ENCODE measurements around the gene NDOR1.

The NDOR1 gene

DNA sequence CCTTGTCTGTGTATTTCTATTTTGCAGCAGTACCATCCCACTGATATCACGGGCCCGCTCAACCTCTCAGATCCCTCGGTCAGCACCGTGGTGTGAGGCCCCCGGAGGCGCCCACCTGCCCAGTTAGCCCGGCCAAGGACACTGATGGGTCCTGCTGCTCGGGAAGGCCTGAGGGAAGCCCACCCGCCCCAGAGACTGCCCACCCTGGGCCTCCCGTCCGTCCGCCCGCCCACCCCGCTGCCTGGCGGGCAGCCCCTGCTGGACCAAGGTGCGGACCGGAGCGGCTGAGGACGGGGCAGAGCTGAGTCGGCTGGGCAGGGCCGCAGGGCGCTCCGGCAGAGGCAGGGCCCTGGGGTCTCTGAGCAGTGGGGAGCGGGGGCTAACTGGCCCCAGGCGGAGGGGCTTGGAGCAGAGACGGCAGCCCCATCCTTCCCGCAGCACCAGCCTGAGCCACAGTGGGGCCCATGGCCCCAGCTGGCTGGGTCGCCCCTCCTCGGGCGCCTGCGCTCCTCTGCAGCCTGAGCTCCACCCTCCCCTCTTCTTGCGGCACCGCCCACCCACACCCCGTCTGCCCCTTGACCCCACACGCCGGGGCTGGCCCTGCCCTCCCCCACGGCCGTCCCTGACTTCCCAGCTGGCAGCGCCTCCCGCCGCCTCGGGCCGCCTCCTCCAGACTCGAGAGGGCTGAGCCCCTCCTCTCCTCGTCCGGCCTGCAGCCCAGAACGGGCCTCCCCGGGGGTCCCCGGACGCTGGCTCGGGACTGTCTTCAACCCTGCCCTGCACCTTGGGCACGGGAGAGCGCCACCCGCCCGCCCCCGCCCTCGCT lies 37.5 kb upstream of the NDOR1 start:
- DNase-seq: no peak

DNA sequence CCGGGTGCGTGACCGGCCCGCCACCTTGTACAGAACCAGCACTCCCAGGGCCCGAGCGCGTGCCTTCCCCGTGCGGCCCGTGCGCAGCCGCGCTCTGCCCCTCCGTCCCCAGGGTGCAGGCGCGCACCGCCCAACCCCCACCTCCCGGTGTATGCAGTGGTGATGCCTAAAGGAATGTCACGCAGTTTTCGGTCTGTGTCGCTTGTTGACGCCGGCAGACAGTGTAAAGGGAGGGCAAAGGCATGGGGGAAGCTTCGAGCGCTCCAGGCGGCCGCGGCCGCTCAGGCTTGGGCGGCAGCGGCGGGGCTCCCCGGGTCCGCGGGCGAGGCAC lies 37.0 kb upstream of the NDOR1 start:
- no peak for DNase-seq

DNA sequence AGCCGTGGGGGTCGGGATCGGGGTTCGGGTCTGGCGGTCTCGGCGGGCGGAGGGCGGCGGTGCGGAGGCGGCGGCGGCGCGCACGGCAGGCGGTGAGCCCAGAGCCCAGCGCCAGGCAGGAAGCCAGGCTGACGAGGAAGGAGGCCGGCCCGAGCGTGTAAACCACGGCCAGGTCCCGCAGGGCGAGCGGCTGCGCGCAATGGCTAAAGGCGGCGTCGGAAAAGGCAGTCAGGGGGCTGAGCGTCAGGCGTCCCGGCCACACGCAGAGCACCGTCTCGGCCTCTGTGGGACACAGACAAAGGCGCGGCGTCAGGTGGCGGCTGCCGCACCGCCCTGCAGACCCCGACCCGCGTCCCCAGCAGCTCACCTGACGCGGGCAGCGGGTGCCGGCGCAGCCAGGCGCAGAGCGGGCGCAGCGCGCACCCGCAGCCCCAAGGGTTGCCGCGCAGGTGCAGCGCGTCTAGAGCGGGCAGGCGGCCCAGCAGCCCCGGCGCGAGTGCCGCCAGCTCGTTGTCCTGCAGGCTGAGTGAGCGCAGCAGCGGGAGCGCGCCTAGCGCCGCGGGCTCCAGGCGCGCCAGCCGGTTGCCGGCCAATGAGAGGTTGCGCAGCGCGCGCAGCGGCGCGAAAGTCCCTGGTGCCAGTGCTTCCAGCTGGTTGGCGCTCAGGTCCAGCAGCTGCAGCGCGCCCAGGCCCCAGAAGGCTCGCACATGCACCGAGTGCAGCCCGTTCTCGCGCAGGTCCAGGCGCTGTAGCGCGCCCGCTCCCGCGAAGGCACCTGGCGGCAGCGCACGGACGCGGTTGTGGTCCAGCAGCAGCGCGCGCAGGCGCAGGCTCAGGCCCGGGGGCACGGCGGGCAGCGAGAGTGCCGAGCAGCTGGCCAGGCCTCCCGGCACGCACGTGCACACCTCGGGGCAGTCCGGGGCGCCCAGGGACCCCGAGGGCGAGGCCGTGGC lies 36.3 kb upstream of the NDOR1 start:
- DNase-seq: no peak

DNA sequence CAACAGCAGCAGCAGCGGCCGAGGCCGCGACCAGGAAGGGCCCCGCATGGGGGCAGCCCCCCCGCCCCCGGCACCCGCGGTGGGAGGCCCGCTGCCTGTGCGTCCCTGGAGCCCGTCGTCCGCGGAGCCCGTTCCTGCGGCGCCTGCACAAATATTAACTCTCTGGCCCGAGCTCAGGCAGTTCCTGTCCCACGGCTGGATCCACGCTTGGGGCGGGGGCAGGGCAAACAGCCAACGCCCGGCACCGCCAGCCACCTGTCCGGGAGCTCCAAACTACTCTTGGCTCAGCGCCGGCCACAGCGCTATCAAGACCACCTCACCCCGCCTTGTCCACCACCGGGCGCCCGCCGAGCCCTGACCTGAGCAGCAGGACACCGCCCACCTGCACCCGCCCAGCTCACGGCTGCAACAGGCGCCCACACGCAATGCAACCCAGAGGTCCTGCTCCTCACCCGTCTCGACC lies 35.6 kb upstream of the NDOR1 start, which contains the start of gene LRRC26:
Gene LRRC26 (minus strand): TSS at position 156 of the 463 bp plus-strand sequence. CDS start 108 bp downstream, at position 48.
- DNase-seq: no peak

DNA sequence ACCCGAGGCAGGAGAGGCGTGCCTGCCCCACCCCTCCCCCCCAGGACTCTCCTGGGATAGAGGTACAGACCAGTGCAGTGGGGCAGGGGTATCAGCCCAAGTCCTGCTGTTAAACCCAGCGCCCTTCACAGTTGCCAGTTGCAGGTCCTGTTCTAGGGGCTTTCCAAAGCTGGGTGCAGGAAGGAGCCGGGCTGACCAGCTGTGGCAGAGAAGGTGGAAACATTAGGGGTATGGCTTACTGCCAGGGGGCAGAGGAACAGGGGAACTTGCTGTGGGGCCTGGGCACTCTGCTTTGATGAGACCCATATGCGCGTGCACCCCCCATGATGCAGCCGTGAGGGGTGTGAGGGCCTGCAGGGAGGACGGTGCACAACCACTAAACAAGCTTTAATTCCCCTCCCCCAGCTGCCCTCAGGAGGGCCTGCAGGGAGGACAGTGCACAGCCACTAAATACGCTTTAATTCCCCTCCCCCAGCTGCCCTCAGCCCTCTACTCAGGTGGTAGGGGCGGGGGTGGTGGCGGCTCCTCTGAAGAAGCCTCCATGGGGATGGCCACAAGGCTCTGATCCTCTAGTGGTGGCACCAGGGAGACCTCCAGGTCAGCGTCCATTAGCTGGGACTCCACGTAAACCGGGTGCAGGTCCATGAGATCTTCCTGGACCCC lies 34.9 kb upstream of the NDOR1 start:
- DNase-seq: no peak

DNA sequence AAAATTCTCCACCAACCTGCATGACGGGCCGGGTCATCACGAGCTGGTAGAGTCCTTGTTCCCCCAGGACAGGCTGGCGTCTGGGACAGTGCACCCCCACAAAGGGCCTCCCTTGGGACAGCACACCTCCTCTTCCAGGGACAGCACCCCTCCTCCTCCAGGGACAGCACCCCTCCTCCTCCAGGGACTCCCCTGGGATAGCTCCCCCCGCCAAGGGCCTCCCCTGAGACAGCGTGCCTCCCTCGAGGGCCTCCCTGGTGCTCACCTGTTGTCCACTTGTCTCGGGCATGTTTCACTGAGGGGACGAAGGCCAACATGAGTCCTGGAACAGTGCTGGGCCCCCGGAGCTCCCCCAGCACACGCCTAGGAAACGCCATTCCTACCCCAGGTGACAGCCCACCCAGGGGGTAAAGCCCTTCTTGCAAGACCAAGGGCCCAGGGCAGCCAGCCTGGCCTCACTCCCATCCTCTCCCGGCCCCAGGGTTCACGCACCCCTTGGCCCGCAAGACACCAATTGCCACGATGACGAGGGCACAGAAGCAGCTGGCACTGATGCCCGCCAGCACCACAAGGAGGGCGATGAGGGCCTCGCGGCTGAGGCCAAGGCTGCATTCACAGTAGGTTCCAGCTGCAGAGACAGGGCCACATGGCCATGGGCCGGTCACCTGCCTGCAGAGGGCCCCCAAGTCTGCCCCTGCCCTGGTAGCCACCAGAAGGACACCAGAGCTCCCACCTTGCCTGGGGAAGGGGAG lies 34.2 kb upstream of the NDOR1 start:
- DNase-seq: no peak

DNA sequence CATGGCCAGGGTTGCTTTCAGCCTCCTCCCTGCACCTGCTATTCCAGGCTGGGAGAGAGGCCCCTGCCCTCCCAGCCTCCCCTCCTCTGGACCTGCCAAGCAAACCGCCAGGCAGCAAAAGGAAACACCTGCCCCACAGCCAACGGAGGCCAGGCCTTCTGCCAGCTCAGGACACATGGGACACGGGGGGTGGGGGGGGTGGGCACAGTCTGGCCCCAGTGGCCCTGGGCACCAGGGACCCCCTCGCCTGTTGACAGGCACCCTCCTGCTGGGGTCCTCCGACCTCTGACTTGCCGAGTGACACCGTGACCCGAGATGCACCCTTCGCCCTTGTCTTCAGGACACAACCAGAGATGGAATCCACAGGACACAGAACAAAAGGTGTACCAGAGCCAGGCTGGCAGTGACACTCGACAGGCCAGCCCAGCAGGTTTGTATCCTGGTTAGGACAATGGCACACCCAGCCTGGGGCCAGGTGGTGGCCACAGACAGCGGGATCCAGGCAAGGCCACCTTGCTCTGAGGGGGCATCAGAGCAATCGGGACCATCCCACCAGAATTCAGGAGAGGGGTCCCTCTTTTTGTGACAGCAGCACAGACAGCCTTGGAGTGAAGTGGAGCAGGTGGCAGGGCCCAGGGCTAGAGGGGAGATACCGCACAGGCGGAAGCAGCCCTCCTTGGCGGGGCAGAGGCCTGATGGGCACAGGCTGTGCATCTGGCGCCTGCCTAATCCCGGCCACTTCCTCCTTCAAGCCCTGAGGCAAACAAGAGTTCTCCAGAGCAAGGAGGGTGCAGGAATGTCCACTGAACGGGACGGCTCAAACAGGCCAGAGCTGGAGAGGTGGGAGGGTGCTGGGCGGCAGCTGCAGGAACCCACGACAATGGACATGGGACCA lies 32.4 kb upstream of the NDOR1 start:
- DNase-seq: no peak

DNA sequence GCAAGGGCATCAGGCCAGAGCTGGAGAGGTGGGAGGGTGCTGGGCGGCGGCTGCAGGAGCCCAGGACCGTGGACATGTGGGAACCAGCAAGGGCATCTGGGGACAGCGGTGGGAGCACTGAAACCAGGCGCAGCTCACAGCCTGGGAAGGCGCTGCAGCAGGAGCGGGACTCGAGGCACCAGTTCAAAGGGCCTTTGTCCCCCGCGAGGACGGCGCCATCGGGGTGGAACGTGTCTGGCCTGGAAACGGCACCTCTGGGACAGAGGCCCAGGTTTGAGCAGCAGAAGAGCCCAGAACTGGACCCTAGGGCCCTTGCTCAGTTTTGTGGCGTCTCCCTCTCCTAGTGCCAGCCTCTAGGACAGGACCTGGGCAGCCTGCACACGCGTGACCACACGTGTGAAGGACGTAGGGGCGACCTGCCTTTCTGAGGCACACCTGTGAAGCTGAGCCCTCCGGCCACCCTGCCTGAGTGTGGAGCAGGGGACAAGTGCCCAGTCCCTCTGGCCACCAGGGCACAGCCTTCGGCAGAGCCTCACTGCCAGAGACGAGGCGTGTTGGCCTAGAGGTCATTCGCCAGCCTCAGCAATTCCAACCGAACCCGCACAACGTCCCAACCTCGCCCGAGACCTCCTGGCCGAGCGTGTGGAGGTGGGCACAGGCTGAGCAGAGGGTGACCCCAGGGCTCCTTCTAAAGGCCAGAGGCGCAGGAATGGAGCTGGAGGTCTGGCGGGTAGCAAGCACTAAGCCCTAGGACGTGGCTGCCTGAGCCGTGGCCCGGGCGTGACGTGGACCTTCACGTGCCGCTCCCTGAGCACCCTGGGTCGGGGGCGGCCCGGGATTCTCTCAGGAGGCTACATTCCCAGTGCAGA lies 31.5 kb upstream of the NDOR1 start:
- DNase-seq: no peak

DNA sequence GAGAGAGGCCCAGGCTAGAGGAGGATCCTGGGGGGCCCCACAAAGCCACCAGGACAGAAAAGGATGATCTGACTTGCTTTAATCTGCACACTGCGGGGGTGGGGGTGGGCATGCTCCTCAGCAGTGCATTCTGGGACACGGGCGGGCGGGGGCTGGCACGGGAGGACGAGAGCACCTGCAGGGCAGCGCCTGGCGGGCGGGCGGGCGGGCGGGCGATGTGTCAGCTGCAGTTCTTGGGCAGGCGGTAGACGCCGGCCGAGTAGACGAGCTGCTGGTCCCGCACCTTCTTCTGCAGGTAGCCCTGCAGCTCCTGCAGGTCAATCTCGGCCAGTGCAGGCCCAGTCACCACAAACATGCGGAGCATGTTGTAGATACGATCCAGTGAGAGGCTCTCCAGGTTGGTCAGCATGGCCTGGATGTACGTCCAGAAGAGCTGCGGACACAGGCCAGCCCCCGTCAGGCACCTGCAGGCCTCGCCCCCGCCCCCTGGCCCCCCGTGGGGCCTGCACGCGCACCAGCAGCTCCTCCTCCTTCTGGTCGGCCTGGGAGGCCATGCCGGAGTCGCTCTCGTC lies 30.7 kb upstream of the NDOR1 start:
- DNase-seq: no peak

DNA sequence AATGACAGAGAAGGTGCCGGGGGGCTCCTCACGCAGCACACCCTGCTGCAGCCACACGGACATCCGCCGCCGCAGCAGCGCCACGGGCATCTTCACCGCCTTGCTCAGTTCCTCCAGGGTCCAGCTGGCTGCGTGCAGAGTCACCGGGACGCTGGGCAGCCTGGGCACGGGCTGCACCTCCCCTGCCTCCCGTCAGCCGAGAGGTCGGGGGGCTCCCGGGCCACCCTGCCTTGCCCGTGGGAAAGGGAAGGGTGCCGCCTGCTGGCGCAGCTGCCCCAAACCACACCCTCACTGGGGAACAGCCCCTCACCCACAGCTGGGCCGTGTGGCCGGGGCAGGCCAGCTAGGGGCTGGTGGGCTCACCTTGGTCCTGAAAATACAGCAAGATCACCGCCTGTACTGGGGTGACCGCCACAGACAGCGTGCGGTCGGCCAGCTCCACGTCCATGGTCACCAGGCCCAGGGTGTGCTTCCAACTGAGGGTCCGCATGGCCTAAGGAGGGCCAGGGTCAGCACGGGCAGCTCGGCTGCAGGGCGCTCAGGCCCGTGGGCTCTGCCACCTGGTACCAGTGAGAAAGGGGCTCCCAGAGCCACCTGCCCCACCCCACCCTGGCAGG lies 30.0 kb upstream of the NDOR1 start:
- DNase-seq: no peak

DNA sequence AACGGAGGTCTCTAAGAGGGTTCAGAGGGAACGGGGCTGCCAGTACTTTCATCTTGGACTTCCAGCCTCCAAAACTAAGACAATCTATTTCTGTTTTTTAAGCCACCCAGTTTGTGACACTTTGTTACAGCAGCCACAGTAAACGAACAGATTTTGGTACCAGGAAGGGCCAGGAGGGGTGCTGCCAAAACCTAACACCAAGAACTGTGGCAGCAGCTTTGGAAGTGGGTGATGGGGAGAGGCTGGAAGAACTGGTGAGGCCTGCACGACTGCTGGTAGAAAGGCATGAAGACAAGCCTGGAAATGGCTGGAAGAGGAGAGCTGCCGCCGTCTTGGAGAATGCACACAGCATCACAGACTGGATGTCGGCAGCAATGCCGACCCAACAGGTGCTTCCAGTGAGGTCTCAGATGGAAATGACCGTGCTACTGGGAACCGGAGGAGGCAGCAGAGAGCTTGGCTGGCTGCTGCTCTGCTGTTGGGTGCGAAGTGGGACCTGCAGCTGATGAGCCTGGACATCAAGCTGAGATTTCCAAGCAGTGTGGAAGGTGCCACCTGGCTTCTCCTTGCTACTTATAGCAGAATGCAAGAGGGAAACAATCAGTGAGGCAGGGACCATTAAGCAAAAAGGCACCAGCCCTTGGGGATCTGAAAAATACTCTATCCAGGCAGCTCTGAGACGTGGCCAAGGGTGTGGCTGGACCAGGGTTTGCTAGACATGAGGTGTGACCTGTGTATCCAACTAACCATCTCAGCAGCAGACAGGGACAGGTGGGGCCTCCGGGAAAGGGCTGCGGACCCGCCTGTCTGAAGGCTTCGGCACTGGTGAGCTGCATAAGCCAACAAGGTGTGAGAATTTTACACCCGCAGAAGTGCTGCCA lies 29.0 kb upstream of the NDOR1 start:
- DNase-seq: no peak

DNA sequence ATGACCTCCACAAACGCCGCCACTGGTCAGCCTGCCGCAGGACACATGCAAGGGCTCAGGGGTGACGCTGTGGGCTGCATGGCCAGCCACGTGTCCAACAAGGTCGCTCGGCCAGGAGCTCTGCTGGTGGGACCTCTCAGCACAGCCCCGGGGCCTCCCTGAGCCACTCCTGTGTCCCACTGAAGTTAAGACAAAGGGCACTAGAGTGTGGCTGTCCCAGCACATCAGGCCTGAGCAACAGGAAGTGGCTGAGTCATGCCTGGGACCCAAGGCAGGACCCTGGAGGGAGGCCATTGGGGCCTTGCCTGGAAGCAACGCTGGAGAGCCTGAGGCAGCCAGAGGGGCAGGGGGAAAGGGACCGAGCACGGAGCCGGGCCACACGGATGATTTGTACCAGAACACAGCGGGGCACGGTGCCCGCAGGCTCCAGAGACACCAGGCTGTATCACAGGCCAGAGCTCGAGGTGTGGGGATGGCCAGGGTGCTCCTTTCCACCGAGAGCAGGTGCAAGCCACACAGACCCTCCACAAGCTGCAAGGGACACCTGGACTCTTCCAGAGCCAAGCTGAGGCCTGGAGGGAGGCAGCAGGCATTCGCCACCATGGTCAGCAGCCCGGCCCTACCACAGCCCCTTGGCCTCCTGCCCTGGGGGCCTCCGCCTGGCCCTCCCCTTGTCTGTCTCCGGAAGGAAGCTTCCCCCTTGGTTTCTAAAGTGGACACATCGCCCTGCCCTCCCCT lies 27.1 kb upstream of the NDOR1 start:
- DNase-seq: no peak

DNA sequence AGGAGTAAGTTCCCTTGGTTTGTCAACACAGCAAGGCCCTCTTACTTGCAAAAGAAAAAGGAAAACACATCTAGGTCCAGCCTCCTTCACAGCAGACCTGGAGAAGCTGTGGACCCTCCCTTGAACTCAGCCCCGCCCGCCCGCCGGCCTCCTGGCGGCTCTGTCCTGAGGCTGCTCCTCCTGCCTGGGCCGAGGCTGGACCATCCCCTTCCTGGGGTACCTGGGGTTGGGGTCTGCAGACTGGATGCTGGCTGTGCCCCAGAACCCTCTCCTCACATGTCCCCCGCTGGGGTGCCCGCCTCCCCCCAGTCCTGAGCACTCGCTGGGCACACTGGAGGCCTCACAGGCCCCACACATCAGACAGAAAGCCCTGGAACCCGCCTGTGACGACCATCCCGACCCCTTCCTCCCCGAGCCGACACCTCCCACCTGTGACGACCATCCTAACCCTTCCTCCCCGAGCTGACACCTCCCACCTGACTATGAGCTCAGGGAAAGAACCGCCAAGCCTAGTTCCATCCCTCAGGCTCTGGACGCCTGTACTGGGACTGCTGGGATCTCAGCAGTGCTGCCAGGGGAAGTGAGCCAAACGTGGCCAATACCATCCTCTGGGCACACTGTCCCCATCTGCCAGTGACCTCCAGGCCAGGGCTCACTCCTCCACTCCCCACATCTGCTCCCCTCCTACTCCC lies 26.4 kb upstream of the NDOR1 start:
- no peak for DNase-seq

DNA sequence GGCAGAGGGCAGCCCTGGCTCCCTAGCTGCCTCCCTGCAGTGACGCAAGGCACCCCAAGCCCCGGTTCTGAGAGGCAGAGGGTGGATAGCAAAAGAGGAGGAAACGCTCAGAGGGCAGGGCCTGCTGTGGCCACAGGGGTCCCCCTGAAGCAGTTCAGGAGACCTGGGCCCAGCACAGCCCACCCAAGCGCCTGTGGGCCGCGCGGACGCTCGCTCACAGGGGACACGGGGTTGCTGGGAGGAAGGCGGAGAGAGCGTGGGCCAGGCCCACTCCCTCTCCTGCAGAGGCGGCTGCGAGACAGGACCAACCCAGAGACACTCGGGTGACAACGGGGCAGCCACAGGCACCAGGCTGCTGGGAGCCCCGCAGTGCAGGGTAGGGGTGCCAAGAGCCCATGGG lies 25.7 kb upstream of the NDOR1 start:
- DNase-seq: no peak

DNA sequence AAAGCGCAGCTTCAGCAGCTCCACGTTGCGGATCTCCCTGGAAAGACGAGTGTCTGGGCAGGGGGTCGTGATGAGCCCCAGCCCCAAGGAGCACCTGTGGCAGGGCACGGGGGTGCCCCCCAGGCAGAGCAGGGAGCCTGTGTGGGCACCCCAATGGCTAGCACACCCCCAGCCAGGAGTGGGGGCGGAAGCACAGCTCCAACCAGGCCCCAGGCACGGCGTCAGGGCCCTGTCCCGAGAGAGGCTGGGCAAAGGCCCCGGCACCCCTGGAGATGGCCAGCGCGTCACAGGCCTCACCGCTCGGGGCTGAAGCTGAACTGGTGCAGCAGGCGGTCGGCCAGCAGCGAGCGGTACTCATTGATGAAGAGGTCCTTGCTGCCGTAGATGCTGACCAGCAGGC lies 25.0 kb upstream of the NDOR1 start:
- DNase-seq: no peak

DNA sequence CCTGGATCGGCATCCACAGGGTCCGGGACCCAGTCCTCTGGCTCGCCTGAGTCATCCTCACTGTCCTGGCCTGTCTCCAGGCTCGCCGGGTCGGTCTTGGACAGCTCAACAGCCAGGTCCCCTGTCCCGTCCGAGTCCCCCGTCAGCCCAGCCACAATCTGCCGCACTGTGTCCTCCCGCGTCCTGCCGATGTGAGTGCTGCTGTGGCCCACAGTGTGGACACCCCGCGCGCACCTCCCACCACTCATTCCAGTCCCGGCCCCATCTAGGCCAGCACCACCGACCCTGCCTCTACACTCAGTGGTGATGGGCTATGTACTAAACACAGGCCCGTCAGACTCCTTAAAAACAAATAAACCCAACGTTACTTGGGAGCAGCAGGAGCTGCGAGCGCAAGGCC lies 23.8 kb upstream of the NDOR1 start:
- DNase-seq: no peak

DNA sequence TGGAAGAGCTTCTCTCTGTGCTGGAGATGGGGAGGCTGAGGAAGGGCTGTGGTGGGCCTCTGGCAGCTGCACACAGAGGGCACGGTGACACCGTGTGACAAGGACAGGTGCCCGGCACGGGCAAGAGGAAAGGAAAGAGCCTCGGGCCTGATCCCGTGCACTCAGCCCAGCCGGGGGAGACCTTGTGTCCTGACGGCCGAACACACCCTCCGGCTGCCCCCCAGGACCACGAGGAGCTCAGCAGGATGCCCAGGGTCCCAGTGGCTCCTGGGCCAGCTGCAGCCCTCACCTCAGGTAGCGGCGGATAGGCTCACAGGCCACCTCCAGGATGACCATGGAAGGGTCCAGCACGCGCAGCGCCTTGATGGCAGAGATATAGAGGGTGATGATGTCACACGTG lies 22.7 kb upstream of the NDOR1 start:
- no peak for DNase-seq

All from activated CD4-positive, CD25-positive, alpha-beta regulatory T cell (primary cell).